Colonic mucosa (tissue), 4 donors: ENCODE measurements around the gene ALG5. TPM values are rescaled to one million over a fixed set of nuclear protein-coding genes. Genes with fewer than 3 reads are reported as not detected.

Source experiments
- DNase-seq: peaks from one replicate; pipeline ENCODE4 v3.0.0-alpha.2; 2020
- H3K27ac ChIP-seq: fragments of 200-600 bp; one replicate; pipeline ENCODE4 v1.8.0; 2021
- H3K27me3 ChIP-seq: fragments of 200-600 bp; one replicate; pipeline ENCODE4 v1.8.0; 2021
- H3K36me3 ChIP-seq: fragments of 200-600 bp; one replicate; pipeline ENCODE4 v1.8.0; 2021
- H3K4me1 ChIP-seq: fragments of 200-600 bp; one replicate; pipeline ENCODE4 v1.8.0; 2021; ENCODE audit warnings: mild to moderate bottlenecking
- H3K4me3 ChIP-seq: fragments of 200-600 bp; one replicate; pipeline ENCODE4 v1.8.0; 2021
- H3K9ac ChIP-seq, 2 donors: one replicate each; pipeline ENCODE4 v1.7.0; 2013; ENCODE audit warnings: control low read depth in 2 of 2, low read depth in 2 of 2, low read length in 2 of 2
- H3K9me3 ChIP-seq: fragments of 200-600 bp; one replicate; pipeline ENCODE4 v1.8.0; 2021
- CTCF ChIP-seq: fragments of 200-600 bp; IDR thresholded peaks from one replicate; pipeline ENCODE4 v1.8.0; 2022; ENCODE audit warnings: antibody characterized with exemption, mild to moderate bottlenecking
- intact Hi-C: fragments of 100-400 bp; cut with DNase I; formaldehyde crosslinking; loops from one replicate; pipeline ENCODE4 v1.14.1; 2022
- total RNA-seq, 2 donors: library from RNA; stranded (reverse); fragmentation: NEBNext Ultra II Directional in 1 of 2; extraction: Animal tissue kit (Norgen Biotek cat#: 25700) in 1 of 2; gene quantifications; one replicate each; pipeline ENCODE4 v1.2.1, GENCODE V29; 2021
- donor health status: healthy.
- donor health status: DM: no; HTN: no; CAD: no.
- donor health status: DM: no; HTN: no; CAD: no.

ALG5 gene
- total RNA-seq, 2 donors from 2014 or later = 37.2 to 39.5 TPM

GRCh38 chr13:36919833-36920615 is 79.1 kb downstream of the ALG5 start, which contains the start of gene SMAD9:
Gene SMAD9 (minus strand): TSS chr13:36920238. CDS start chr13:36879689, 40,549 bp downstream.
- Histone ChIP-seq H3K27me3 (no peaks in the 10 kb centered on the region), H3K4me1 (no peaks in the 10 kb centered on the region), H3K4me3 (peak within 1 kb of the TSS; percentile 48), H3K9ac (peak within 1 kb of the TSS; percentile 31 to 44), H3K27ac (peak within 1 kb of the TSS; percentile 24), H3K36me3 (no peaks in the 10 kb centered on the region), H3K9me3 (no peaks in the 10 kb centered on the region)
- intact Hi-C loops = no loop called here
- TF ChIP-seq CTCF = no peak
- peak; percentile 64 for DNase-seq

- Histone ChIP-seq H3K27me3 (no peaks in the 10 kb centered on the region), H3K9me3 (no peaks in the 10 kb centered on the region), H3K27ac (peak overlapping the region; percentile 24), H3K9ac (peak overlapping the region; percentile 6 to 7), H3K4me3 (peak overlapping the region; percentile 48), H3K36me3 (no peaks in the 10 kb centered on the region), H3K4me1 (no peaks in the 10 kb centered on the region)
- TF ChIP-seq CTCF = no peak
- intact Hi-C loops = no loop called here
- DNase-seq = peak; percentile 33
These were observed 79.8 kb downstream of the ALG5 start for GRCh38 chr13:36919171-36919832.

GRCh38 chr13:36918246-36919131 is 80.7 kb downstream of the ALG5 start:
- Histone ChIP-seq H3K9ac (peak overlapping the region in 1 of 2 donors; percentile 7), H3K27ac (peak overlapping the region; percentile 24), H3K4me3 (peak overlapping the region; percentile 48), H3K9me3 (no peaks in the 10 kb centered on the region), H3K4me1 (no peaks in the 10 kb centered on the region), H3K27me3 (no peaks in the 10 kb centered on the region), H3K36me3 (no peaks in the 10 kb centered on the region)
- intact Hi-C loops = no loop called here
- no peak for DNase-seq
- TF ChIP-seq CTCF = no peak

- no peaks in the 10 kb centered on the region for H3K36me3 ChIP-seq
- DNase-seq = no peak
- no peak overlapping the region for H3K4me3 ChIP-seq
- H3K4me1 ChIP-seq = no peaks in the 10 kb centered on the region
- no peak overlapping the region for H3K27ac ChIP-seq
- H3K9ac ChIP-seq = no peak overlapping the region
- H3K27me3 ChIP-seq = no peaks in the 10 kb centered on the region
- intact Hi-C loops = no loop called here
- H3K9me3 ChIP-seq = no peaks in the 10 kb centered on the region
- TF ChIP-seq CTCF = no peak
These were observed 81.8 kb downstream of the ALG5 start for GRCh38 chr13:36917311-36917710.
